Measurements from ENCODE around the gene BSN.

BSN gene

GRCh38 chr3:49601358-49602048, 47.2 kb downstream of the BSN start:
- DNase-seq = no peak

DNA sequence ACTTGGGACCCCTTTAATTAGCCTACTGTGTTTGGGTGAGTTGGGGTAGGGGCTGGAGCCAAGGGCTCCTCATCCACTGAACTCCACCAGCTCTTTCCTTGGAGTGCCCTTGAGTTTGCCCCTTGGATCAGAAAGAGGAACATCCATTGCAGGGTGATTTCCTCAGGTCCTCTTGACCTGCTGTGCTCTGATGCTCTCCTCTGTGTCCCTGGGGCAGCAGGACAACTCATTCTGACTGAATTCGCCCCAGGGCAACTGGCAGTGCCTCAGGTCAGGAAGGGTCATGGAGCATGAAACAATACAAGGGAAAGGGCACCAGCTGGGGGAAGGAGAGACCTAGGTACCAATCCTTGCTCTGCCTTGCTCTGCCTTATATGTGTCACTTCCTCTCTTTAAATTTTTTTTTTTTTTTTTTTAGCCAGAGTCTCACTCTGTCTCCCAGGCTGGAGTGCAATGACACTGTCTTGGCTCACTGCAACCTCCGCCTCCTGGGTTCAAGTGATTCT, 47.8 kb downstream of the BSN start:
- DNase-seq = no peak

- DNase-seq = no peak
Observed at GRCh38 chr3:49602877-49603411, 48.7 kb downstream of the BSN start.

GRCh38 chr3:49606427-49606826, 52.1 kb downstream of the BSN start:
- no peak for DNase-seq

DNA sequence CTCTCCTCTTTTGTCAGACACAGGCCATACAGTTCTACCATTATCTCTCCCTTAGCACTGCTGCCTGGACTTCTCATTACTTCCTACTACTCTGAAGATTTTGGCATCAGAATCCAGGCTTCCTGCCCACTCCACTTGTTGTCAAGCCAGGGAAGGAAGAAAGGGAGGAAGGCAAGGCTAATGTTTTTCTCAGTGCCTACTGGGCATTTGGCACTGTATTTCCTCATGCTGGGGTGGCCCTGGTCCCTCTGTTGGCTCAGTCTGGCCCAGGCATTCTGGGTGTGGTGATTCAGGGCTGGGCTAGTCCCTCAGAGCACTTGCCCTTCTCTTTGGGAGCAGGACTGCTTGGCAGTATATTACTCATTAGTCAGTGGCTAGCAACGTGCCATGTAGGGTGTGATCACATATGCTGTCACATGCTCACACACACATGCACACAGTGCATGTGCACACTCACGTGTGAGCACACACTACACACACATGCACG, 52.9 kb downstream of the BSN start:
- DNase-seq = no peak

DNA sequence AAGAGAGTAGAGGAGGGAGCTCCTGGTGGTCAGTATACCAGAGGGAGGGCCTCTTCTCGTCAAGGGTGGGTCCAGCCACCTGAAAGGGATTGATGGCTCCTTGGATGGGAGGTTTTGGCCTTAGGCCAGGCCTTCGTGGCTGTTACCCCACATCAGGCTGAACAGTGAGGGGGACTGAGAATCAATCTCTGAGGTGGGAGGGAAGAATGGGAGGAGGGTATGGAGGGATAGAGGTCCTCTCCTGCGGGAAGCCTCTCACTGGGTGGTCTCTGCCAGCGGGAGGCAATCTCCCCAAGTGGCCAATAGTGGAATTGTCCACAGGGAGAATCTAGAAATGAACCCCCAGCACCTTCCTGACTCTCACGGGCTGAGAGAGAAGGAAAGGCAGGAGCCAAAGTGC, 53.5 kb downstream of the BSN start:
- no peak for DNase-seq

DNA sequence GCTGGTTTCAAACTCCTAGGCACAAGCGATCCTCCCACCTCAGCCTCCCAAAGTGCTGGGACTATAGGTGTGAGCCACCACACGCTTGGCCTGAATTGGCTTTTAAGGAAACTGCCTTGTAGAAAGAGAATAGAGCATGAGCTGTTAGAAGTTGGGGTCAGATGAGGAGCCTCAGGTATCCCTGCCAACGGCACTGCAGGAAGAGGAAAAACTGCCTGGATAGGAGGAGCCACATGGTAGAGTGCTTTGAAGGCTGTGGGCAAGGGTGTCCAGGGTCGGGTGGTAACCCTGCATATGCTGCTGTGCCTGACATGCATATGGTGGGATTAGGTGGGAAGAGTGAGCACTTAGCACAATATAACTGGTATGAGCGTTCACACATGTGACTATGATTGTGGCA, 55.0 kb downstream of the BSN start:
- DNase-seq = no peak

DNA sequence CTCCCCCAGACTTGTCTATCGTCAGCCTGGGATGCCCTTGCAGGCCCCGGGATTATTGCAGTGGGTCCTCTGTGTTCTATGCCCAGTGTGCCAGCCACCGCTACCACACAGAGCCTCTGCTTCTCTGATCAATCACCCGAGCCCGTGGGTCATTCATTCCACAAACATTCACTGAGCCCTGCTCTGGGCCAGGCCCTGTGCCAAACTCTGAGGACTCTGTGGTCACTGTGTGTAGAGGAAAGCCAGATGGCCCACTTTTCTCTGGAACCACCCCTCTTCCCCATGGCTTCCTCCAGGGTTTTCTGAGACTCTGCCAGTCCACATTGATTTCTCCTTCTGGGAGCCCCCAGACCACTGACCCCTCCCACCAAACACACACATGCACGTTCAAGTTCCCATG, 55.5 kb downstream of the BSN start:
- no peak for DNase-seq

- no peak for DNase-seq
Observed at GRCh38 chr3:49610666-49611280, 56.5 kb downstream of the BSN start.

- DNase-seq = no peak
Observed at GRCh38 chr3:49611291-49611690, 57.0 kb downstream of the BSN start.

- DNase-seq = peak; percentile 46
Observed at GRCh38 chr3:49611719-49612118, 57.4 kb downstream of the BSN start.

GRCh38 chr3:49614936-49615335, 60.7 kb downstream of the BSN start:
- DNase-seq = no peak

- DNase-seq = no peak
Observed at GRCh38 chr3:49616061-49616460, 61.8 kb downstream of the BSN start.

DNA sequence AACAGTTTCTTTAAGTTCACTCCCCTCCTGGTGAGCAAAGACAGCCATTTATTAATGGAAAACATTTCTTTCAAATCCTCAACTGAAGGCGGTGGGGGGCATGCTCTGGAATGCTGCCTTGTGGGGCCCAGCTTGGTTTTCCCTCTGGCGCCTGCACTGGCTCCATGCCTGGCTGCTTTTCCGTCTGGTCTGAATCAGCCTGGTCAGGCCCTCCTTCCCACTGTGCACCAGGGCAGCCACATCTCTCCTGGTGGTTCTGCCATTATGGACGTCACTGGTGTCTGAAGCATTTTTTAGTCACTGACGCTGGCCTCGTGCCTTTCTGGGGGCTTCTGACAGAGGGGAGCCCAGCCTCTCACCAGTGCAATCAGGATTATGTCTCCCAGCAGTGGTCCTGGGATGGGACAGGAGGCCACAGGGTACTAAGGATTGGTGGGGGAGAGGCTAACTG, 62.2 kb downstream of the BSN start:
- DNase-seq = peak; percentile 93

- DNase-seq = no peak
Observed at GRCh38 chr3:49617390-49618013, 63.2 kb downstream of the BSN start.

GRCh38 chr3:49618412-49618811, 64.1 kb downstream of the BSN start:
- DNase-seq = no peak

GRCh38 chr3:49619649-49620048, 65.4 kb downstream of the BSN start:
- no peak for DNase-seq

- no peak for DNase-seq
Observed at GRCh38 chr3:49620728-49621127, 66.5 kb downstream of the BSN start.

DNA sequence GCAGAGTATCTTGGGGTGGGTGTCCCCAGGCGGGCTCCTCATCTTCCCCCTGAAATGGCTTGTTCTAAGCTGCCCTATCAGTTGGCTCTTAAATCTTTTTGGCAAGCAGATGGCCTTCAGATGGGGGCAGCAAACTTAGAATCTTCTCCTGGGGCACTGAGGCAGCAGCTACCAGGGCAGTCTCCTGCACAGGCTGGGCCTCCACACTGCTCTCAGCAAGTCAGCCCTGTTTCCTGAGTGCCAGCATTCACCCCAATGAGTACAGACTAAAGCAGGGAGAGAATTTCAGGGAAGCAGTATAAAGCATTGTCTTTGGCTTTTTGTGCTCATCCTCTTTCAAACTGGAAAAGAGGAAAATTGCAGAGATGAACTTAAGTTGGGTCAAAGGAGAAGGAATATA, 68.8 kb downstream of the BSN start:
- no peak for DNase-seq

GRCh38 chr3:49625071-49625470, 70.8 kb downstream of the BSN start:
- DNase-seq = no peak

DNA sequence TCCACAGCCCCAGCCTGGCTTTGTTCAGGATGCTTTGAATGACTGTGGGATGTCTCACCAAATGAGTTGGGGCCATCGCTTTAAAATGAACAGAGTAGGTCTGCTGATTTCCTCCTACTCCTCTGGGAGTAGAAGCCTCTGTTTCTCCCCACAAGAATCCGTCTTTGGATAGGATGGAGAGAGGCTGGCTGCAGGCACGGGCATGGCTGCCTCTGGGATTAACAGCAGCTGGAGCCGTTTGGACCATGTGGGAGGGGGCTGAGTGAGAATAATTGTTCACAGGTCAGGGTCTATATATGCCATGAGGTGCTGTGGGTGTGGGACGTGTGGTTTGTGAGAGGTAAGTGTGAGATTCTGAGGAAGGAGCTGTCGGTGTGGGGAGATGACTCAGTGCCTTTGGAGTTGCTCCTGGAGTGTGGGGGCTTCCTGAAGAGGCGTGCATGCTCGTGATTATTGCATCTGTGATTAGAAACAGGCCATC, 71.9 kb downstream of the BSN start:
- peak; percentile 86 for DNase-seq

DNA sequence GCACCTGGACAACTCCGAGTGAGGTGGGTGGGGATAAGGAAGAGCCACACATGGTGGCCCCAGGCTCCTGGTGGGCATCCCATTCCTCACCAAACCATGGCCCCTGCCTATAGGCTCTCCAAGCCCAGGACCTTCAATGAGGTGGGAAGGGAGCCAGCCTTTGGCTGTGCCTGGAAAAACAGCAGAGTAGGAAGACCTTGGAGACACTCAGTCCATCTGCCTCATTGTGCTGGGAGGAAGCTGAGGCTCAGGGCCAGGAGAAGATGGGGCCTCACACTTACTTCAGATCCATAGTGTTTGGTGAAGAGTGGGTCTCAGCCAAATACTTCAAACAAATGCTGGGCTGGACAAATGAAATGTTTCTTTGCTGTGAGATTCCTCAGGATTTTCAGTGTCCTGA, 72.5 kb downstream of the BSN start:
- no peak for DNase-seq

- DNase-seq = no peak
Observed at GRCh38 chr3:49627634-49628033, 73.4 kb downstream of the BSN start.

- no peak for DNase-seq
Observed at GRCh38 chr3:49628249-49628648, 74.0 kb downstream of the BSN start.

Measured in fibroblast of skin of right biceps (primary cell).